HG02610 (cell line): ENCODE data around the gene NRF1.

Experiments
- ATAC-seq: cut with Tn5 transposase; IDR thresholded peaks from one replicate; pipeline ENCODE4 v1.9.1; 2021; ENCODE audit warnings: mild to moderate bottlenecking, moderate library complexity; ENCODE audit not compliant: unreplicated experiment

NRF1 gene

DNA sequence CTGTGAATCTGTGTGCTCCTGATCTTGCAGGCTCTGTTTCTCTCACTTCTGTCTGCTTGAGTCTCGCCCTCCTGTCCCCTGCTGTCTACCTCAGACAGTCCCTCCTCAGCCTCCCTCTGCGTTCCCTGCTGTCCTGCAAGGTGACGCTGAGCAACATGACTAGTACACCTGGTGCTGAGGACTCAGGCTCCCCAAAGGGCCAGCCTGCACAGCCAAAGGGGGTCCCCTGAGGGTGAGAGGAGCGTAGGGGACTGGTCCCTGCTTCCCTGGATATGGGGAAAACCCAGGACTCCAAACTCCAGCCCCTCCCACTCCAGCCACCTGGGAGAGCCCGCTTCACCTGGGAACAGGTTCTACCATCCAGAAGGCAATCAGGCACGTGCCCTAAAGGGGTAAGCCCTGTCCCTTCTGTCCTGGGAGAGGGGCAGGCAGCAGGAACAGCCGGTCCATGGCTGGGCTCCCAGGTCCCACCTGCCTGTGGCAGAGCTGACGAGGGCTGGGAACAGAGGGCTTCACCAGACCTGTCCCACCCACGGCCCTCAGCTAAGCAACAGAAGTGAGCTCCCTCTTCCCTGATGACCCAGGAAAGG lies 184.8 kb downstream of the NRF1 start:
- no peak for ATAC-seq

DNA sequence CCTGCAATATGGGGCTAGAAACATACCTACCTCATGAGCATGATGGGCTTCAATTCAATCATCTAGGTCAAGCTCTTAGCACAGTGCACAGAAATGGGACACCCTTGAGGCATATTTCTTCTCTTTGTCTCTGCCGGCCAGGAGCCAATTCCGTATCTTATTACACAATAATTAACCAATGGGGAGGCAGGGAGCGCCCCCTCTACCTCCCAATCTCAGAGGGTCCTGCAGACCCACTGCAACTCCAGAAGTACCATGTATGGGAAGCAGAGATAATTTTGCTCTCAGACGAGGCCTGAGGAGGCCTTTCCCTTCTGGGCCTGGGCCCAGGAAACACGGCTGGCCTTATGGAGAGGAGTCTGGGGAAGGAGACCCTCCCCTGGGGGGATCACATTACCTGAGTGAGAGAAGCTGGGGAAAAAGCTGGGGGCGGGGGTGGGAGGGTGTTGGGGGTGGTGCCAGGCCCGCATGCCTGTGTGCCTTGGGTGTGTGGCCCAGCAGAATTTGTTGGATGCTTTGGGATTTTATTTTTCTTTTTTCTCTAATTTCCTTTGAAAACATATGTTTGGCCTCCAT lies 185.8 kb downstream of the NRF1 start:
- ATAC-seq: no peak

DNA sequence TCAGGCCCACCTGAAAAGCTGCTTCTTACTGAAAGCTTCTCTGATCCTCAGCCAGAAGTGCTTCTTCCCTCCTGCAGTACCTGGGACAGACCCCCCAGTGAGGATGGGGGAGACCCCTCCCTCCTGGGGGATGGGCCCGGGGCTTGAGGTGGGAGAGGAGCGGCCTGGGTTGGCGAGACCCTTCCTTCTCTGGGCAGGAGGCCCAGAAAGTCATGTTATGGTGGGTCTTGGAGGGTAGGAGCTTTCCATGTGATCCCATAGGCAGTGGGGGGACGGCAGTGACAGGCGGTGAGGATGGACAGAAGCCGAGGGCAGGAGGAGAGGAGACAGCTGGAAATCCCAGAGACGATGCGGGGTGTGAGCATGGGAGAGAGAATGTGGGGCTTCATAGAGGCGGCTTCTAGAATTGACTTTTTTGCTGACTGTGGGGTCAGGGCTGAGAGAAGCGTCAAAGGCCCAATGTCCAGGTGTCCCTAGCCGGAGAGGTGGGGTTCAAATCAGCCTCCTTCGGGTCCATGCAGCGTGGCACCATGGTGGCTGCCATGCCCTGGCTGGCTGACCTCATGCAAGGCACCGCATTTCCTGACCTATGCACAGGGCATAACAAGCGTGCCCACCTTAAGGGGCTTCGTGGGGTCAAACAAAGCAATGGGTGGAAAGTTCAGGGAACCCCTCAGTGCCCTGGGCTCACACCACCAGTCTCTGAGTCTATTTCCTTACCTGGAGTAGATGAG lies 187.3 kb downstream of the NRF1 start:
- no peak for ATAC-seq

DNA sequence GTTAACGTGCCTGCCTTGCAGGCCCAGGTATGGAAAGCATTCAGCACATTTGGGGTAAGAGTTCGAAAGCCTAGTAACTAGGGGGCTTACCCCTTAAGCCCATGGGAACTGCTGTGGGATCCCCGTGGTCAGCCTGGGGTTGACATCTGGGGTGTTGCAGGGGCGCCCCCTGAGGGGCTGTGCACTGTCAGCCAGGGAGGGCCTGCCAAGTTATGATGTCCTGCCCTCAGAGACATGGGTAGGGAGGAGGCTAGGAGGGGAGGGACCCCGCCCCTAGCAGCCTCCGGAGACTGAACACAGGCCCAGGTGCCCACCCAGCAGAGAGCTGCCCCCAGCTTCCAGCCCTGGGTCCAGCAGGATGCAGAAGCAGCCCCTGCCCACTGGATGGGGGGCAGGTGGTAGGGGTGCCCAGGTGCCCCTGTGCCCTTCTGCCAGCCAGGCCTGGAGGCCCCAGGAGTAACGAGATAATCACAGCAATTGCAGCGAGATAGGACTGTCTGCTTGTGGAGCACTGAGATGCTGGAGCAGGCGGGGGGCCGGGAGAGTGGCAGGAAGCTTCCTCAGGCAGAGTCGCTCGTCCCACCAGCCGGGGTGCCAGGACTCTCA lies 187.9 kb downstream of the NRF1 start:
- no peak for ATAC-seq

DNA sequence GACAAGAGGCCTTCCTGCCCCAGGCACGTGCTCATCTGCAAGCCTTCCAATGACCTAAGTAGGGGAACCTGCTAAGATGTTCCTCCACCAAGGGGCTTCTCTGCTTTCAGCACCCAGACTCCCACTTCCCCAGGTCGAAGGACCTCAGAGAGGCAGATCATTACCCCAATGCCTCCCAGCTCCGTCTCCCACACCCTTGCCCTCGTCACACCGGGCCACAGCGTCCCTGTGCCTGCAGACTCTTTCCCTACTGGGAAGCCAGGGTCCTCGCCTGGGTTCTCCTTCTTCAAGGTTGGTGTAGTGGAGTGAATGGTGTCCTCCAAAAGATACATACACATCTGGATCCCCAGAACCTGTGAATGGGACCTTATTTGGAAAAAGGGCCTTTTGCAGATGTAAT lies 189.4 kb downstream of the NRF1 start:
- no peak for ATAC-seq

DNA sequence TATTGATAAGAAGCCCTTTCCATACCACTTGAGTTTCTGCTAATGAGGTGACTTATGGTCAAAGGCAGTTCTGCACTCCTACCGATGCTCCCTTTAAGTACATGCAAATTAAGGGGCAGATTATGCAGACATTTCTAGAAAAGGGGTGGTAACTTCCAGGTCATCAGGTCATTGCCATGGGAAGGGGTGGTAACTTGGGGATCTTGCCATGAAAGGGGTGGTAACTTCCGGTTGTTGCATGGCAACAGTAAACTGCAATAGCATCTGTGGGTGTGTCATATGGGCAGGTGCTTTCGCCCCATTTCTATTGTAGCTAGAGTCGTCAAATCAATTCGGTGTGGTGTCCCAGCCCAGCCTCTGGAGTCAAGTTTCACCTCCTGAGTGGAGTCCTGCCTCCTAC lies 190.4 kb downstream of the NRF1 start:
- ATAC-seq: no peak

DNA sequence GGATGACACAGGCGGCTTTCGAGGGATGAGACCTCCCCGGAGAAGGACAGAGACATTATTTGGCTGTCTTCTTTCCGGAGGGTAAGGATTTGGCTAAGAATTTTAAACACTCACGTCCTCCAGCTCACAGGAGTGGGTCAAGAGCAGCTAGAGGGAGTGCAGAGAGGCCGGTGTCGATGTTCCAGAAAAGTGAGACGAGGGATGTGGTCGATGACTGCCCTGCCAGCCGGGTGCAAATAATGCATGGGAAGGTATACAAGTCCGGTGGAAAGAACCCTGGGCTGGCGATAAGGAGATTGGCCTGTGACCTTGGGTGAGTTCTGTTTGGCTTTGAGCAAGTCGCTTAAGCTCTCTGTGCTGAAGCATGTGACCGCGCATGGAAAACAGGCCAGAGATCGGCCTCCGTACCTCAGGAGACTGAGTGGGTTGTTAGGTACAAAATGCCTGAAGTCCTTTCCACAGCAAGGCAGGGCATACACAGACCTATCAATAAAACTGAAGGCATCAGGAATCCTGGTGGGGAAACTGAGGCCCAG lies 192.1 kb downstream of the NRF1 start:
- ATAC-seq: no peak

DNA sequence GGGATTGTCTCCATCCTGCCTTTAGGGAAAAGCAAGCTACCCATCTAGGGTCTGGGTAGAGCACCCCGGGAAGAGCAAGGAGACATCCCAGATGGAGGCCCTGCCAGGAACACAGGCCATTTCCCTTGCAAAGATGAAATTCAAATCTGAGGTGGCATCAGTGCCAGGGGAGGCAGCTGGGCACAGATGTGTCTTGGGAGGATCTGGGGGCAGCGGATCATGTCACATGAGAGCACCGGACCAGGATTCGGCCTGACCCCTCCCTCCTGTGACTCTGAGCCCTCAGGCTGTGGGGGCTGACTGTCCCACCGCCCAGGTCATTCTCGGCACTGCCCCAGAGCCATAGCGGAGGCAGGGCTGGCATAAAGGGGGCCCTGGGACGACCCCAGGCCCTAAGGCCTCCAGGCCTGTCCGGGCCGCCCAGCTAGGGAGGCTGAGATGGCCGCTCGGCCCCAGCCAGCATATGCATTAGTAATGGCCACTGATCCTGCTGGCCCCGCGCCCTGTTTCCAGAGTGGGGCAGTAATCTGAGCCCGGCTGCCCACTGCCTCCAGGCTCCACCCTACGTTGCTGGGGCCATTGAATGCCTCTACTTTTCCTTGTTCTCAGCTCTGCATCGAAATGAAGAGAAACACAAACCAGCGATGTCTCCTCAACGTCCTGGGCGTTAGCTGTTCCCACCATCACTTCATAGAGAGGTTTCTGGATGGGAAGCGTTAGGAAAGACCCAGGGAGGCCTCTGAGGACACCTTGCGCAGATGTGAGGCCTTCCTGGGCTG lies 192.8 kb downstream of the NRF1 start:
- ATAC-seq: no peak

DNA sequence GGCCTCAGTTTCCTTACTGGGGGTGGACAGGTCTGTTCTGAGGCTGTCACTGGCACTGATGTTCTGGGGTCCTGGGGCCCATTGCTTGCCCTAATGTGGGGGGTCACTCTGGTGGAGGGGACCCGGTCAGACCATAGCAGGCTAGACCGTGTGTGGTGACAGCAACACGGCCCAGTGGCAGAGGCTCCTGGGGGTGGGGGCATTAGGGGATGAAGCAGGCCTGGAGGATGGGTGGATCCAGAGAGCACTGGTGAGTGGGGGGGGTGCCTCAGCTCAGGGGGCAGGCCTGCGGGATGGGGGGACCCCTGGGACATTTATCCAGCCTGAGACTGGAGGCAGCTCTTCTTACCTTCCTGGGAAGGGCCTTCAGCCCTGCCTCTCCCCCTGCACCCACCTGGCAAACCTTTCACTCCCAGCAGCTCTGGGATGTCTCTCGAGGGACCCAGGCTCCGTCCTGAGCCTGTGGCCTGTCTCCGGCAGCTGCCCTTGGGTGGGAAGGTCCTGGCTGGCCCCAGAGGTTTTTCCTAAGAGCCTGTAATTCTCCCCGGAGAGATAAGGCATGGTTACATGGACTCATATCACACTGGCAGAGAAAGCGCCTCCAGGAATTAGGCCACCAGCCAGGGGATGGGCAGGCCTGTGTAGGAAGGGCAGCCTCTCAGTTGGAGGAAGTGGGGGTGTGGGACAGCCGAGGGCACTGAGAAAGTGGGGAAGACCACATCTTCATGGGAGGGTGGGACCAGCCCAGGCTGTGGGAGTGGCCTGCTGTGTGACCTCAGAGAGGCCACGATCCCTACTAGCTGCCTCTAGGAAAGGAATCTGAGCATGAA lies 193.6 kb downstream of the NRF1 start:
- no peak for ATAC-seq
